Body of pancreas (tissue), 4 donors: ENCODE results near the gene VPS41.

Experiments
- CTCF ChIP-seq, 7 experiments: fragments of 450-650 bp in 4 of 7; fragments of 200-600 bp in 3 of 7; sonication (generic) in 3 of 7; IDR thresholded peaks; one replicate each; pipeline ENCODE4 v1.5.1; 2016 to 2019; ENCODE audit warnings: antibody characterized with exemption in 7 of 7
- POLR2A ChIP-seq, 3 donors: fragments of 450-650 bp; IDR thresholded peaks; one replicate each; pipeline ENCODE4 v1.6.1; 2016; ENCODE audit warnings: antibody characterized with exemption in 3 of 3, mild to moderate bottlenecking in 2 of 3

- TF ChIP-seq POLR2A (IDR thresholded peaks at IDR 0.05): no peak
- no peak for TF ChIP-seq CTCF (IDR thresholded peaks at IDR 0.05)
Observed at GRCh38 chr7:38700116-38700515, 208.9 kb downstream of the VPS41 start.
